ENCODE measurements around the gene OLAH. TPM values are rescaled to one million over a fixed set of nuclear protein-coding genes. Genes with fewer than 3 reads are reported as not detected.

OLAH gene
- polyA plus RNA-seq, 3 donors = 0.09 TPM; not detected in 2

DNA sequence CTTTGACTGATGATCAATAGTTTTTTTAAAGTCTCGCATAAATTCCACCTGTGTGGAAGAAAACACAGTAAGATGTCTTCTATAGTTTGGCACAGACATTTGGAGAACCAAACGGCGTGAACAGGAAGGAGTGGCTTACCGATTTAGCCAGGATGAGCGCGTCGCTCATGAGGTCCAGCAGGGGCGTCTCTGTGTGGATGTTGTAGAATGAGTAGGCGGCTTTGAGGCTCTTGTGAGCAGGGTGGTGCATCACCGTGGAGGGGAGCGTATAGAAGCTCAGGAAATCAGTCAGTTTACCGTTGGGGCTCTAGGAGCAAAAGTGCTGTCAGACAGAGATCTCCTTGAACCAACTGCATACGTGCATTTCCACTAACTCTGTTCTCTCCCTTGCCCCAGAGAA lies 68.9 kb downstream of the OLAH start:
- no peaks in the 10 kb centered on the region for H3K27me3 ChIP-seq (ENCODE audit: control insufficient read depth in 2 of 2, insufficient read depth in 2 of 2, low read length in 2 of 2)
- H4K20me1 ChIP-seq (ENCODE audit: insufficient read depth, low read length) = no peaks in the 10 kb centered on the region
- peaks cover 0 to 1% (median 0%) of the 10 kb centered on the region in 3 donors for H3K27me3 Mint-ChIP-seq (ENCODE audit: low read depth in 3 of 3)
- no peak overlapping the region for H3K27ac ChIP-seq (ENCODE audit: low read depth in 1 of 2, low read length in 2 of 2)
- peaks cover 0 to 23% of the 10 kb centered on the region in 2 donors for H3K36me3 ChIP-seq (replicated peaks in 1 of 2; ENCODE audit: control insufficient read depth in 1 of 2, insufficient read depth in 2 of 2, low read length in 2 of 2)
- intact Hi-C loops (cut with micrococcal nuclease) = no loop called here
- peaks cover 0 to 3% (median 0%) of the 10 kb centered on the region in 7 donors for H3K9me3 Mint-ChIP-seq
- H3K36me3 Mint-ChIP-seq = peaks cover 20 to 24% of the 10 kb centered on the region in 2 donors
- H3K79me2 ChIP-seq (ENCODE audit: insufficient read depth, low read length) = no peaks in the 10 kb centered on the region
- H3K9ac ChIP-seq (ENCODE audit: insufficient read depth, low read length, poor library complexity, severe bottlenecking) = no peak overlapping the region
- 96% methylated on average over 12 of the region's 13 CpGs for WGBS (ENCODE audit: insufficient coverage)
- no peaks in the 10 kb centered on the region for H3K4me1 ChIP-seq (ENCODE audit: control insufficient read depth in 1 of 2, insufficient read depth in 2 of 2, low read length in 2 of 2)
- DNase-seq = no peak
- no peak overlapping the region for H3K4me2 ChIP-seq (replicated peaks; ENCODE audit: extremely low read depth, low read length, poor library complexity, severe bottlenecking)
- no peaks in the 10 kb centered on the region for H3K9me3 ChIP-seq (replicated peaks in 1 of 2; ENCODE audit: control insufficient read depth in 1 of 2, insufficient read depth in 1 of 2, low read length in 2 of 2)
- no peak overlapping the region for H3K4me3 Mint-ChIP-seq
- TF ChIP-seq, protein P1, sequence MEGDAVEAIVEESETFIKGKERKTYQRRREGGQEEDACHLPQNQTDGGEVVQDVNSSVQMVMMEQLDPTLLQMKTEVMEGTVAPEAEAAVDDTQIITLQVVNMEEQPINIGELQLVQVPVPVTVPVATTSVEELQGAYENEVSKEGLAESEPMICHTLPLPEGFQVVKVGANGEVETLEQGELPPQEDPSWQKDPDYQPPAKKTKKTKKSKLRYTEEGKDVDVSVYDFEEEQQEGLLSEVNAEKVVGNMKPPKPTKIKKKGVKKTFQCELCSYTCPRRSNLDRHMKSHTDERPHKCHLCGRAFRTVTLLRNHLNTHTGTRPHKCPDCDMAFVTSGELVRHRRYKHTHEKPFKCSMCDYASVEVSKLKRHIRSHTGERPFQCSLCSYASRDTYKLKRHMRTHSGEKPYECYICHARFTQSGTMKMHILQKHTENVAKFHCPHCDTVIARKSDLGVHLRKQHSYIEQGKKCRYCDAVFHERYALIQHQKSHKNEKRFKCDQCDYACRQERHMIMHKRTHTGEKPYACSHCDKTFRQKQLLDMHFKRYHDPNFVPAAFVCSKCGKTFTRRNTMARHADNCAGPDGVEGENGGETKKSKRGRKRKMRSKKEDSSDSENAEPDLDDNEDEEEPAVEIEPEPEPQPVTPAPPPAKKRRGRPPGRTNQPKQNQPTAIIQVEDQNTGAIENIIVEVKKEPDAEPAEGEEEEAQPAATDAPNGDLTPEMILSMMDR (IDR thresholded peaks at IDR 0.05) = no peak
- no peak overlapping the region for H2AFZ ChIP-seq (ENCODE audit: insufficient read depth, low read depth, low read length, poor library complexity, severe bottlenecking)
- H3K4me1 Mint-ChIP-seq = no peaks in the 10 kb centered on the region
- H3K4me3 ChIP-seq (replicated peaks in 1 of 3; ENCODE audit: low read depth in 2 of 3, low read length in 3 of 3) = no peak overlapping the region
- H3K27ac Mint-ChIP-seq = no peak overlapping the region

DNA sequence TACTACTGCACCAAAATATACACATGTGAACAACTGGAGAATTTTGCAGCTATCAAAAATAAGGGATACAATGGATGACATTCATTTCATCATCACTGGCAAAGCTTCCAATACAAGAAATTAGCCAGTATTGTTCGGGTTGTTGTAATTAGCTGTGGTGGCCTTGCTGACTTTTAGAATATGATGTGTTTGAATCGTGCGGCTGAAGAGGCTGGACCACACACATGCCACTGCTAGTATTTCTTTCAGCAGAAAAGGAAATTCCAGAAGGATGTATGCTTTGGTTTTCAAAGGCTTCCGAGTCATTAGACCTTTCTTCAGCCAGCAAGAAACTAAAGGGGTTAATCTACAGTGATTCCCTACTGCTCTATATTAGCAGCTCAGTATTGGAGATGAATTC lies 70.0 kb downstream of the OLAH start:
- Histone ChIP-seq H4K20me1 (ENCODE audit: insufficient read depth, low read length) (no peaks in the 10 kb centered on the region), H3K4me3 (replicated peaks in 1 of 3; ENCODE audit: low read depth in 2 of 3, low read length in 3 of 3) (no peak overlapping the region), H2AFZ (ENCODE audit: insufficient read depth, low read depth, low read length, poor library complexity, severe bottlenecking) (no peak overlapping the region), H3K4me2 (replicated peaks; ENCODE audit: extremely low read depth, low read length, poor library complexity, severe bottlenecking) (no peak overlapping the region), H3K36me3 (replicated peaks in 1 of 2; ENCODE audit: control insufficient read depth in 1 of 2, insufficient read depth in 2 of 2, low read length in 2 of 2) (peaks cover 0 to 16% of the 10 kb centered on the region in 2 donors), H3K27me3 (ENCODE audit: control insufficient read depth in 2 of 2, insufficient read depth in 2 of 2, low read length in 2 of 2) (no peaks in the 10 kb centered on the region), H3K9me3 (replicated peaks in 1 of 2; ENCODE audit: control insufficient read depth in 1 of 2, insufficient read depth in 1 of 2, low read length in 2 of 2) (no peaks in the 10 kb centered on the region), H3K27ac (ENCODE audit: low read depth in 1 of 2, low read length in 2 of 2) (no peak overlapping the region), H3K79me2 (ENCODE audit: insufficient read depth, low read length) (no peaks in the 10 kb centered on the region), H3K9ac (ENCODE audit: insufficient read depth, low read length, poor library complexity, severe bottlenecking) (no peak overlapping the region), H3K4me1 (ENCODE audit: control insufficient read depth in 1 of 2, insufficient read depth in 2 of 2, low read length in 2 of 2) (peaks cover 0 to 4% of the 10 kb centered on the region in 2 donors)
- DNase-seq = no peak
- Mint-ChIP-seq H3K36me3 (peaks cover 17 to 18% of the 10 kb centered on the region in 2 donors), H3K4me3 (no peak overlapping the region), H3K9me3 (peaks cover 0 to 3% (median 0%) of the 10 kb centered on the region in 7 donors), H3K27me3 (ENCODE audit: low read depth in 3 of 3) (no peaks in the 10 kb centered on the region), H3K27ac (no peak overlapping the region), H3K4me1 (peaks cover 1% of the 10 kb centered on the region)
- no CpG with 5 or more reads among the region's 4 CpGs for WGBS (ENCODE audit: insufficient coverage)
- intact Hi-C loops (cut with micrococcal nuclease) = no loop called here
- TF ChIP-seq, protein P1 (IDR thresholded peaks at IDR 0.05) = no peak

All from CD14-positive monocyte (primary cell).